Panc1 (cell line): ENCODE results near the gene AGPAT1. TPM values are rescaled to one million over a fixed set of nuclear protein-coding genes. Genes with fewer than 3 reads are reported as not detected.

ENCODE experiments used
- ATAC-seq: fragments of 200-7000 bp; cut with Tn5 transposase; 2 replicates; pipeline ENCODE4 v1.9.1; 2020; ENCODE audit warnings: mild to moderate bottlenecking, moderate library complexity
- BruUV-seq: library from RNA; stranded (reverse); fragments of 400-500 nt; replicated peaks from 2 replicates; lab custom pipeline; 2021; lab: Mats Ljungman, UMichigan
- CTCF ChIA-PET: fragments of 300-600 bp; sonication (Branson Sonifier 250); formaldehyde crosslinking; loops from one replicate; lab custom pipeline; 2022; ENCODE audit warnings: antibody characterized with exemption; lab: Charles Lee
- POLR2A ChIA-PET: fragments of 300-600 bp; sonication (Branson Sonifier 250); formaldehyde crosslinking; loops from one replicate; lab custom pipeline; 2022; ENCODE audit warnings: antibody characterized with exemption; lab: Charles Lee
- DNase-seq: peaks from one replicate; pipeline ENCODE4 v3.0.0-alpha.2; 2010; ENCODE audit warnings: low read depth, low spot score
- H3K27ac ChIP-seq: 2 replicates; pipeline ENCODE4 v1.5.1; 2011; ENCODE audit warnings: mild to moderate bottlenecking, low read length, inconsistent platforms
- H3K27me3 ChIP-seq: fragments of 200-500 bp; sonication (Bioruptor generic); 2 replicates; pipeline ENCODE4 v1.6.0; 2014; ENCODE audit warnings: low read length, inconsistent platforms; ENCODE audit not compliant: control insufficient read depth, insufficient read depth
- H3K36me3 ChIP-seq: fragments of 200-500 bp; sonication (Bioruptor generic); 2 replicates; pipeline ENCODE4 v1.5.1; 2014; ENCODE audit warnings: inconsistent platforms, mild to moderate bottlenecking, low read length, moderate library complexity; ENCODE audit not compliant: control insufficient read depth, insufficient read depth
- H3K4me1 ChIP-seq: 2 replicates; pipeline ENCODE4 v1.5.1; 2011; ENCODE audit warnings: inconsistent platforms, mild to moderate bottlenecking, low read length, moderate library complexity; ENCODE audit not compliant: control insufficient read depth, insufficient read depth
- H3K4me3 ChIP-seq, 2 experiments: 2 replicates each; pipeline ENCODE4 v1.5.1; 2011 to 2012; ENCODE audit warnings: low read depth in 2 of 2, low read length in 2 of 2, mild to moderate bottlenecking in 2 of 2, inconsistent platforms in 1 of 2, moderate library complexity in 1 of 2
- H3K9me3 ChIP-seq: fragments of 200-500 bp; sonication (Bioruptor generic); 2 replicates; pipeline ENCODE4 v1.5.1; 2014; ENCODE audit warnings: low read depth, mild to moderate bottlenecking, inconsistent platforms, low read length, moderate library complexity; ENCODE audit not compliant: control insufficient read depth, insufficient read depth
- CTCF ChIP-seq: fragments of 450-650 bp; IDR thresholded peaks from 2 replicates; pipeline ENCODE4 v1.5.1; 2017; ENCODE audit warnings: mild to moderate bottlenecking
- POLR2AphosphoS5 ChIP-seq: IDR thresholded peaks from 2 replicates; pipeline ENCODE4 v1.6.1; 2012; ENCODE audit warnings: mild to moderate bottlenecking, low read depth, low read length, moderate library complexity
- SIN3A ChIP-seq: IDR thresholded peaks from 2 replicates; pipeline ENCODE4 v1.6.1; 2012; ENCODE audit warnings: low read depth, mild to moderate bottlenecking, low read length, moderate library complexity, borderline replicate concordance; ENCODE audit not compliant: insufficient read depth
- TCF7L2 ChIP-seq: IDR thresholded peaks from 2 replicates; pipeline ENCODE4 v1.6.1; 2011; ENCODE audit warnings: mild to moderate bottlenecking, low read depth, low read length, inconsistent platforms
- in situ Hi-C: cut with HindIII; loops from 2 replicates; pipeline ENCODE4 v1.10.0; 2016; ENCODE audit warnings: low sequenced_read_pairs, low pct_unique_long_range_greater_than_20kb
- intact Hi-C: fragments of 100-400 bp; cut with micrococcal nuclease; formaldehyde crosslinking; loops from one replicate; pipeline ENCODE4 v1.10.0; 2022; ENCODE audit not compliant: unreplicated experiment
- total RNA-seq: library from RNA; stranded (reverse); gene quantifications from one replicate; pipeline ENCODE4 v1.2.1, GENCODE V29; 2021; ENCODE audit not compliant: unreplicated experiment
- TF ChIP-seq, protein P1 (sequence below), 2 experiments: IDR thresholded peaks; 2 replicates each; pipeline ENCODE4 v1.6.1; 2011 to 2012; ENCODE audit warnings: low read depth in 2 of 2, control low read depth in 1 of 2, low read length in 1 of 2, mild to moderate bottlenecking in 1 of 2, moderate library complexity in 1 of 2; ENCODE audit not compliant: insufficient read depth in 1 of 2

The AGPAT1 gene
- total RNA-seq, 1 experiment from 2014 or later: 88.4 TPM

- Histone ChIP-seq H3K27ac (no peak overlapping the region), H3K4me1 (no peaks in the 10 kb centered on the region), H3K4me3 (no peak overlapping the region), H3K36me3 (no peaks in the 10 kb centered on the region), H3K9me3 (no peaks in the 10 kb centered on the region), H3K27me3 (no peaks in the 10 kb centered on the region)
- ChIA-PET POLR2A (no interaction called here), CTCF (interaction anchor here (0.7 kb wide), 1 partner anchor 12 kb away, joined by 4 read pairs; no protein-coding TSS in a partner anchor)
- intact Hi-C loops: no loop called here
- ATAC-seq (no peak), DNase-seq (no peak)
- in situ Hi-C loops: no loop called here
- no TSS peak for BruUV-seq
- TF ChIP-seq POLR2AphosphoS5: no peak
- TF ChIP-seq TCF7L2: no peak
- TF ChIP-seq CTCF: no peak
- TF ChIP-seq SIN3A: no peak
- TF ChIP-seq, protein P1, sequence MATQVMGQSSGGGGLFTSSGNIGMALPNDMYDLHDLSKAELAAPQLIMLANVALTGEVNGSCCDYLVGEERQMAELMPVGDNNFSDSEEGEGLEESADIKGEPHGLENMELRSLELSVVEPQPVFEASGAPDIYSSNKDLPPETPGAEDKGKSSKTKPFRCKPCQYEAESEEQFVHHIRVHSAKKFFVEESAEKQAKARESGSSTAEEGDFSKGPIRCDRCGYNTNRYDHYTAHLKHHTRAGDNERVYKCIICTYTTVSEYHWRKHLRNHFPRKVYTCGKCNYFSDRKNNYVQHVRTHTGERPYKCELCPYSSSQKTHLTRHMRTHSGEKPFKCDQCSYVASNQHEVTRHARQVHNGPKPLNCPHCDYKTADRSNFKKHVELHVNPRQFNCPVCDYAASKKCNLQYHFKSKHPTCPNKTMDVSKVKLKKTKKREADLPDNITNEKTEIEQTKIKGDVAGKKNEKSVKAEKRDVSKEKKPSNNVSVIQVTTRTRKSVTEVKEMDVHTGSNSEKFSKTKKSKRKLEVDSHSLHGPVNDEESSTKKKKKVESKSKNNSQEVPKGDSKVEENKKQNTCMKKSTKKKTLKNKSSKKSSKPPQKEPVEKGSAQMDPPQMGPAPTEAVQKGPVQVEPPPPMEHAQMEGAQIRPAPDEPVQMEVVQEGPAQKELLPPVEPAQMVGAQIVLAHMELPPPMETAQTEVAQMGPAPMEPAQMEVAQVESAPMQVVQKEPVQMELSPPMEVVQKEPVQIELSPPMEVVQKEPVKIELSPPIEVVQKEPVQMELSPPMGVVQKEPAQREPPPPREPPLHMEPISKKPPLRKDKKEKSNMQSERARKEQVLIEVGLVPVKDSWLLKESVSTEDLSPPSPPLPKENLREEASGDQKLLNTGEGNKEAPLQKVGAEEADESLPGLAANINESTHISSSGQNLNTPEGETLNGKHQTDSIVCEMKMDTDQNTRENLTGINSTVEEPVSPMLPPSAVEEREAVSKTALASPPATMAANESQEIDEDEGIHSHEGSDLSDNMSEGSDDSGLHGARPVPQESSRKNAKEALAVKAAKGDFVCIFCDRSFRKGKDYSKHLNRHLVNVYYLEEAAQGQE (IDR thresholded peaks at IDR 0.05; ENCODE audit: insufficient read depth in 1 of 2, low read depth in 2 of 2, low read length in 1 of 2): no peak
These were observed 39.7 kb upstream of the AGPAT1 start for GRCh38 chr6:32215617-32216016.

DNA sequence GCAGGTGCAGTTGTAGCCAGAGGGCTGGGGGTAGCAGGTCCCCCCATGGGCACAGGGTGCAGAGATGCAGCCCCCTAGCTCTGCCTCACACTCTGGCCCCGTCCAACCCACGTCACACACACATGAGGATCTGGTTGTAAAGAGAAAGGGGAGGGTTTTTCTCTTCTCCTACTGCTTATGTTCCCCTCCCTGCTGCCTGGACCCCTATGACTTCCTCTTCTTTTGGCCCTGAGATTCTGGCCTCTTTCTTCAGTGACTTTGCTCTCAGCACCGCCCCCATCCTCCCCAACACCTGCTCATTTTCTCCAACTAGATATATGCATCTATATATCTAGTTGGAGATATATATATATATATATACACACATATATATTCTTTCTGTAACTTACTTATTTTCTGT, 38.2 kb upstream of the AGPAT1 start:
- BruUV-seq: no TSS peak
- in situ Hi-C loops: no loop called here
- no peaks in the 10 kb centered on the region for H3K9me3 ChIP-seq
- intact Hi-C loops: no loop called here
- no peaks in the 10 kb centered on the region for H3K4me1 ChIP-seq
- no peaks in the 10 kb centered on the region for H3K27me3 ChIP-seq
- DNase-seq (no peak), ATAC-seq (no peak)
- H3K27ac ChIP-seq: no peak overlapping the region
- POLR2A ChIA-PET: no interaction called here
- no peaks in the 10 kb centered on the region for H3K36me3 ChIP-seq
- H3K4me3 ChIP-seq: no peak overlapping the region
- CTCF ChIA-PET: no interaction called here
- no peak for TF ChIP-seq CTCF
- no peak for TF ChIP-seq POLR2AphosphoS5
- TF ChIP-seq TCF7L2: no peak
- TF ChIP-seq SIN3A: no peak
